Embryonic facial prominence (tissue), 1 donor: Measurements from ENCODE around the gene PREX1.
"Not testable (repeated sequence)": the region's sequence is repeated elsewhere in the genome, so short reads cannot be mapped to it uniquely, and the experiment has no call there.

ENCODE experiments used
- DNase-seq: peaks from one replicate; pipeline ENCODE4 v3.0.0-alpha.2; 2016; ENCODE audit errors: extremely low spot score

The PREX1 gene

DNA sequence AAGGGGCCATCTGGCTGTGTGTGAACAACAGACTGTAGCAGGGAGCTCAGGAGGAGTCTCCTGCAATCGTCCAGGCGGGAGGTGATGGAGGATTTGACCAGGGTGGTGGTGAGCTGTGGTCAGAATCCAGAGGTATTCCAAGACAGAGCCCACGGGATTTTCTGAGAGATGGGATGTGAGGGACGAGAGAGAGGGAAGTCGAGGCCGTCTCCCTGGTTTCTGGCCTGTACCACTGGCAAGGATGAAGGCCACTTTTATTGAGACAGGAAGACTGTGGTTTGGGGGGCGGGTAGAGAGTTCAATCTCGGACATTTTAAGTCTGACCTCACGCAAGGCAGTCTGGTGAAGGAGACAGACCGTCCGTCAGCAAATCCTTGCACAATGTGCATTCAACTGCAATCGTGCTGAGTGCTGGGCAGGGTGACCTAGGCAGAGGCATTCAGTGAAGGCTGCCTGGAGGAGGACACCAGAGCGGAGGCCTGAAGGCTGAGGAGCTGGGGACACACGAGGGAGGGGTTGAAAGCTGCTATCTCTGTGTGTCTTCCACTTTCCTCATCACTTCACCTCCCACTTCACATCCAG lies 53.9 kb downstream of the PREX1 start:
- no peak for DNase-seq

DNA sequence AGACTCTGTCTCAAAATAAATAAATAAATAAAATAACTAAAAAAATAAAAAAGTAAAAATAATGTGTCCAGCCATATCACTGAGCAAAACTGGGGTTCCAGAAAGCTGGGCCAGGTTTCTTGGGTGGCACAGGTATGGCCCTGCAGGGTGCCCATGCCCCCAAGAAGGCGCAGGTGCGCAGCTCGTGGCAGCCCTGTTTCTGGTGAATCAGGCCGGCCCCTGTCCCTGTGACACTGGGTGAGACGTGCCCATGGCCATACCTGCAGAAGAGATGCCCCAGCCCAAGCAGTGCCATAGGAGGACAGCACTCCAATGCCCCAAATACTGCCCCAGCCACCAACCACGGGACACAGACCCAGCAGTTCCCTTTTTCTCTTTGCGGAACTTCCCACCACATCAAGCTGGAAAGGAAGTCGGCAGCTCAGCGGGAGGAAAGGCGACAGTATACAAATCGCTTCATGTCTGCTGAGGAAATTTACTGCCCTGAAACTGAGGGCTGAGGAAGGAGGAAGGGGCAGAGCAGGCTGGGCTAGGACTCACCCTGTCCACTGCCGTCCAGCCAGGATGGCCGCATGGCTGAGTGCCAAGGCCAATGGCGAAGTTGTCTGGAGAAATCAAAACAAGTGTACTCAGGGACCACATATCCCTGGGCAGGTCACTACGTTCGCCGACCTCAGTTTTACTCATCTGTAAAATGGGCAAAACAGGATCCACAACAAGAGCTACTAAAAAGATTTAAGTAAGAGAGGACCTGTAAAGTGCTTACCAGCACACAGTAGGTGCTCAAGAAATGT lies 55.4 kb downstream of the PREX1 start:
- DNase-seq, result no peak

DNA sequence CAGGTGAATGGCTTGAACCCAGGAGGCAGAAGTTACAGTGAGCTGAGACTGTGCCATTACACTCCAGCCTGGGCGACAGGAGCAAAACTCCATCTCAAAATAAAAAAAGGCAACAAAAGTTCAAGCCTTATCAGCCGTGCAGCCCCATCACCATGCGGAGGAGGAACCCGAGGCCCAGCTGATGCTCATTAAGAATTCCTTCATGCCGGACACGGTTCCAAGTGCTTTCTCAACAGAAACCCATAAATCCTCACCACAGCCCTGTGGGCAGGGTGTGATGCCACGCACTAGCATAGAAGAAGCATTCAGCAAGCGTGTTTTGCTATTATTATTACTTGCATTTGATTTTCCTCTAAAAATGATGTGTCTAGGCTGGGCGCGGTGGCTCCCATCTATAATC lies 56.3 kb downstream of the PREX1 start:
- no peak for DNase-seq

DNA sequence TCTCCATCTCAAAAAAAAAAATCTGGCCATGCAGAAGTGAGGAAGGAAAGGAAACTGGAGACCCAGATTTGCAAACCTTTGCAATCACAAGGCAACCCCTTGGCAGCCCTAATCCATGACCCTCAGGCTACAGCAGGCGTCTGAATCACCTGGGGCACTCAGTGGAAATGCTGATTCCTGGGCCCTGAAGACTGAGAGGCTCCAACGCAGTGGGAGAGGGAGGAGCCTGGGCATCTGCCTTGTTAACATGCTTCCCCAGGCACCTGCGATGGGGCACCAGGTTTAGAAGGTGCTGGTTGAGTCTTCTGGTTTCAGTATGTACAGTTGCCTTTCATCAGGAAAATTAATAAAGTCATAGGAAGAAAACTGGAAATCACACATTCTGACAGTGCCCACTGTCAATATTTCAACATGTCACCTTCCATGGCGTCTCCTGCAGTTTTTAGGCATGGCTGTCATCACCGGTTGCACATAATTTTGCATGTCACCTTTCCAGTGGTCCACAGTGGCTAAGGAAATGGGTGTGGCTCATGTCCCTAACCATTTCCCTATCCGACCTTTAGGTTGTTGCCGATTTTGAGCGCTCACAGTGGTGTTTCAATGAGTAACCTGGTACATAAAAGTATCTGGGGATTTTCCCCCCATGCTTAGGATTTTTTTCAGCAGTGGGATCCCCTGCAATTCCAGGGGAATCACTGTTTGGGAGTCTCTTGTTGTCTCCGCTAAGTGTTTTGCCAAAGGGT lies 56.9 kb downstream of the PREX1 start:
- DNase-seq, result no peak

DNA sequence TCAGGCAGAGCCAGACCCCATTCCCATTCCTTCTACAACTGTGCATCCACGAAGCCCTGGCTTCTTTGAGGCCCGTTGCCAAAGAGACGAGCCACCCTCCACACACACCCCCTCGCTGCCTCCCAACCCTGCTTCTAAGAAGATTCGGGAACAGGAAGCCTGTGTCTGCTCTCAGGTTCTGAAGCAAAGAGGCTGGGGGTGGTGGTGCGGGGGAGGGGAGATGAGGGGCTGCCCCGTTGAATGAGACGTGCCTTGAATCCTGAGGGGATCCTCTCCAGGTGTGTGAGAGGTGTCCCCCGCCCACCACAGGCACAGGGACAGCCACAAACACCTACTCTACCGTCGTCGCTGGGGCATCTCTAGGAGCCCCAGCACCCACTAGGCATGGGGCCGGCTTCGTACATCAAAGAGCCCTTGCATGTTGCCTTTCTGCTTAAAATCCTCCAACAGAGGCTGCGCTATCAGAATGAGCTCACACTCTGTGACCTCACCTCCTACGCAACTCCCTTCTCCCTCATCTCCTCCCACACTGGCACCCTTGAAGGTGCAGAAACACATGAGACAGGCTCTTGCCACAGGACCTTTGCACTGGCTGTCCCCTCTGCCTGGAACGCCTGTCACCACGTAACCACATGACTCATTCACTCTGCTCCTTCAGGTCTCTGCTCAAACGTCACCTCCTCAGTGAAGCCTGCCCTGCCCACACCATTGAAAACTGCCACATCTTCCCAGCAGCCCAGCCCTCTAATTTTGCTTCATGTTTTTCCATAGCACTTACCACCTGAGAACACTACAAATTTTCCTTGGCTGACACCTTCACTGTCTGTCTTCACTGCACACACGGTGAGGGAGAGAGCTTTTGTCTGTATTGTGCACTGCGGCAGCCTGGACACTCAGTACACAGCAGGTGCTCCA lies 58.5 kb downstream of the PREX1 start:
- no peak for DNase-seq

DNA sequence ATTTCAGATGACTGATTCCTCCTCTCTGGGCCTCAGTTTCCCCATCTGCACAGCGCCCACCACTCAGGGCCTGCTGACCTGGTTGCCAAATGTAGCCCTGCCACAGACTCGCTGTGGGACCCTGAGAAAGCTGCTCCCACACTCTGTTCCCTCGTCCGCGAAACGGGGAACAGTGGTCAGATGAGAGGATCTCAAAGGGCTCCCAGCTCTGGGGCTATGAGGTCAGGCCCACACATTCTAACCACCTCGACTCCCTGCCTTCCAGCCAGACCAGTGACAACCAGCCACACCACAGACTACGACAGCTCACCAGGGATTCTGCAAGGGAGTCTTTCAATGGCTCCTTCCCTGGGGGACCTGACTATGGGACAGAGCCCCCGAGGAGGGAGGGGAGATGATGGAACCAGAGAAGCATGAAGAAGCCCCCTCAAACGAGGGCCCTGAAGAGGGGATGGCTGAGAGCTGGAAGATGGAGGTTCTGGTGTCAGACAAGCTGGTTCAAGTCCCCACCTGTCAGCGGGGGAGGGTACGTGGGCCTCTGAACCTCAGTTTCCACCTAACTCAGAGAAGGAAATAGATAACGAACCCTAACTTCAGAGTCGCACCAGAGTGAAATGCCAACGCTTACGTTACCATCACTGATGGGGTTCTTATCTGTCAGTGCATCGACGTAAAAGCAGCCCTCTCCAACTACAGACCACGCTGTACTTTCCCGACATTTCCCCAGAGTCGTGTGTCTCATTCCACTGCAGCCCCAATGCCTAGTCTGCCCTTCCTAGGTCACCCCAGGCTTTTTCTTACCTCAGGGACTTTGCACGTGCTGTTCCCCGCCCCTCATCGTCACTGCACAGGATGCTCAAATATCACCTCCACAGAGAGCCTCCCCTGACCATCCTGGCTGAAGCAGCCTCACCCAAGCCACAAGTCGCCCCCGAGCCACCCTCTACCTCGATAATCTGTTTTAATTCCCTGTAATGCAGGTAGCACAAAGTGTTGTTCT lies 60.5 kb downstream of the PREX1 start:
- DNase-seq, result no peak

DNA sequence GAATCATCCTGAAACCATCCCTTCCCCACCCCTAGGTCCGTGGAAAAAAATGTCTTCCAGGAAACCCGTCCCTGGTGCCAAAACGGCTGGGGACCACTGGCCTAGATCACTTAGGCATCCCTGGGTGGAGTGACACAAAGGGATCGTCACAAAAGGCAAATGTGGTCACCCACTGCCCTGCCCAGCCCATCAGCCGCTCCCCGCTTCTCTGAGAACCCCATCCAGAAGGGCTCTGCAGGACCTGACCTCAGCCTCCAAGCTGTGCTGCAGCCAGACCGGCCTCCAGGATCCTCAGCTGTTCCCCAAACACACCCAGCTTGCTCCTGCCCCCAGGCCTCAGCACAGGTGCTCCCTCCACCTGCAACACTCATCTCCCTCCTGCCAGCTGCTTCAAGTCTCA lies 61.6 kb downstream of the PREX1 start:
- DNase-seq, result no peak

DNA sequence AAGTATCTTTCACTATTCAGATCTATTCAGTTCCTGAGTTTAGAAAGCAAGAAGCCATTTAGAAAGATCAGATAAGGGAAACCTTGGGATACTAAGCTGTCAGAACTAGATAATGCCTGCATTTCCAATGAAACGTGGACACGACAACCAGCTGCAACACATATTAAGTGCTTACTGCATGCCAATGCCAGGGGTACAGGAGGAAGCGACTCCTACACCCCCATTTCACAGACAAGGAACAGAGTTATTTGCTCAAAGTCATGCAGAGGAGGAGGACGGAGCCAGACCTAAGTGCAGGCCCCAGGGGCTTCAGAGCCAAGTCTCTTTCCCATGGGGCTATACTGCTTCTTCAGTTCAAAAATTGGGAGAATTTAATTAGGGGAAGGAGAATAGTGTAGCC lies 62.4 kb downstream of the PREX1 start:
- DNase-seq, result no peak

DNA sequence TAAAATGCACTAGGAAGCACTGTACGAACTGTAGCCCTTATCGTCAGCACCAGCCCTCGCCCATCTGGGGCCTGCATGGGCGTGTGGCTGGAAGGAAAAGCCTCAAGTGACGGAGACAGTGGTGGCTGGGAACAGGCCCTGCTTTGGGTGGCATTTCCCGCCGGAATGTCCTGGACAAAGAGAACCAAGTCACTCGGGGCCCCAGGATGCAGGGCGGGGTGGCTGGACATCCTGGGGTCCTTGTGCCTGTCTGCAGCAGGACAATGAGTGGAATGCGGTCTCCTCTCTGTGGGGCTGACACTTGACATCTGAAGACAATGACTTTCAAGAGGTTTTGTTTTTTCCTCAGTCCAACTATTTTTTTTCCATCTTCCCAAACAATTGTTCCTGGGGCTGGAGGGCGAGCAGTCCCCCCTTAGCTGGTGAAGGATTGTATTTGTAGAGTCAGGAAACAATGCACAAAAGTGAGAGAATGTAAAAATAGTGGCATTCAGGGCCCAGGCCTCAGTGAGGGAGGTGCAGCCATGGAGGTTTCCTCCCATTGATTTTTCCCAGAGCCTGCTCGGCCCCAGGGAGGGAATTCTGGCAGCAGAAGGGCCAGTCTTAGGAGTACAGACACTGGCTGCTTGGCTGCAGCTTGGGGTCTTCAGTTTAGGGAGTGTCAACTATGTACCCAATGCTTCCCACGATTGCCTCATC lies 64.4 kb downstream of the PREX1 start:
- DNase-seq, result no peak

DNA sequence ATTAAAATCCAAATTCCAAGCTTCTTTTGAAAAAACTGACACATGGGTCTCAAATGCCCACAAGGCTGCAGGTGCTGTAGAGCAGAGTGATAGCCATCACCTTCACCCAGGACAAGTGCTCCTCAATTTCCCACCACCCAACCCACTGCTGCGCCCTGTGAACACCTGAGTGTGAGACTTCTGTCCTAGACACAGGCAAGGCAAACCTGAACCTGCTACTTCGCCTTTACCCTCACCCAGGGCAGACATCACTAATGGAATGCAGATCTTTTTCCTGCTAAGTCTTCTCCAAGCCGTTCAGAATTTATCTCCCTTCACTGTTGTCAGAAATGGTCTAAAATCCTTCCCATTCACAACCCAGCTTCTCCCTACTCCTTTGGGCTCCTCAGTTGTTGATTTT lies 65.9 kb downstream of the PREX1 start:
- DNase-seq, result no peak

DNA sequence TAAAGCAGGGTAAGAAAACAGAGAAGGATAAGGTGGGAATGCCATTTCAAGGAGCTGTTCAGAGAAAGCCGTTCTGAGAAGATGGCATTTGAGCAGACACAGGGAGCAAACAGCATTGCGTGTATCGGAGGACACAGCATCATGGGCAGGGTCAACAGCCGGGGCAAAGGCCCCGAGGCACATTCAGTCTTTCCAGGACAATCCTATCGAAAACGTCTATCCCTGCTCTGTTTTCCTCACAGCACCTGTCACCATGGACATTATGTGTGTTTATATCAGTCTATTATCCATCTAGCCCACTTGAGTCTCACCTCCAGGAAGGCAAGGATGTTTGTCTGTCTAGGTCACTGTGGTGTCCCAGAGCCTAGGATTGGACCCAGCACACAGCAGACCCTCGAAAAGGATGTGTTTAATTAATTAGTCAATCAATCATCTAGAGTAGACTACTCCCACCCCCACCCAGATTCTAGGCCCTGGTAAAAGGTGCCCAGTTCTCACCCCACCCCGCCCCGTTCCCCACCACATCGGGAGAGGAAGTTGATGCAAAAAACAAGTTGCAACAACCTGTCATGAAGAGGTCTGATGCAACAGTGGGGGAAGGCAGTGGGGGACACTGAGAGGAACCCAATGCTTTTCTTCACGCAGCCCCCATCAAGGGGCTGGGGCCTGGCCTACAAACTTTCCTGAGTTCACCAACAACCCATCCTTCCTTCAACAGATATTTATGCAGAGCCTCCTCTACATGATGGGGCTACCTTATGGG lies 66.6 kb downstream of the PREX1 start:
- DNase-seq, result no peak

DNA sequence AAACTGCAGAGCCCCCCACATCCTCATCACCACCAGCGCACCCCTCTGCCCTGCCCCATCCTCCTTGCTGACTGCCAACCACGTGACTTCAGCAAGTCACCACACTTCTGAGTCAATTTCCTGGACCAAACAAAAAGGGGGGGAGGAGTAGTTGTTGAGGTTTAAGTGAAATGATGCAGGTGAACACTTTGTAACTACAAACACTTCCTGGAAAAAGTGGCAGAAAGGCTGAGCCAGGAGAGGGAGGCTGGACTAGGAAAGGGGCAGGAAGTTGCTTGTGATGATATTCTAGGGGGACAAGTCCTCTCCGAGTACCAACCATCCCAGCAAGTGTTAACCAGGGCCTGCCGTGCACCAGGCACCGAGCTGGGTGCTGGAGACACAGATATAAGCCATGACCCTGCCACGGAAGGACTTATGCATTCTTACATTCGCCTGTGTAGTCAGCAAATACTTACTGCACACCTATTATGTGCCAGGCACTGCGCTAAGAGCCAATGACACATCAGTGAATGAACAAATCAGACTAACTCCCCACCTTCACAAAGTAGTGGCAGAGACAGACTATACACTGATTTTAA lies 67.3 kb downstream of the PREX1 start:
- no peak for DNase-seq

DNA sequence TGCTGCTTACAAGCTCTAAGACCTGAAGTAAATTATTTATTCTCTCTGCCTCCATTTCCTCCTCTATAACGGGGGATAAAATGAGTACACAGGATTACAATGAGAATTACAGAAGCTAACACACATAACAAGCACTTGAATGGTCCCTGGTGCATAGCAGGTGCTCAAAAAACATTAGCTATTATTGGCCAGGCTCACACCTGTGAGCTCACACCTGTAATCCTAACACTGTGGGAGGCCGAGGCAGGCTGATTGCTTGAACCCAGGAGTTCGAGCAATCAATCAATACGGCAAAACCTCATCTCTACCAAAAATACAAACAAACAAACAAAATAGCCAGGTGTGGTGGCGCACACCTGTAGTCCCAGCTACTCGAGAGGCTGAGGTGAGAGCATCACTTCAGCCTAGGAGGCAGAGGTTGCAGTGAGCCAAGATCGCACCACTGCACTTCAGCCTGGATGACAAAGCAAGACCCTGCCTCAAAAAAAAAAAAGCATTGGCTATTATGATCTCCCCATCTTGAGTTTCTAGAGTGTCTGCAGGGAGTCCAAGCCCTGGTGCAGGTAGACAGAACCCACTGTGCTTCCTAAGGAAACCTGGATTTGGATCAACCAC lies 68.1 kb downstream of the PREX1 start:
- no peak for DNase-seq

DNA sequence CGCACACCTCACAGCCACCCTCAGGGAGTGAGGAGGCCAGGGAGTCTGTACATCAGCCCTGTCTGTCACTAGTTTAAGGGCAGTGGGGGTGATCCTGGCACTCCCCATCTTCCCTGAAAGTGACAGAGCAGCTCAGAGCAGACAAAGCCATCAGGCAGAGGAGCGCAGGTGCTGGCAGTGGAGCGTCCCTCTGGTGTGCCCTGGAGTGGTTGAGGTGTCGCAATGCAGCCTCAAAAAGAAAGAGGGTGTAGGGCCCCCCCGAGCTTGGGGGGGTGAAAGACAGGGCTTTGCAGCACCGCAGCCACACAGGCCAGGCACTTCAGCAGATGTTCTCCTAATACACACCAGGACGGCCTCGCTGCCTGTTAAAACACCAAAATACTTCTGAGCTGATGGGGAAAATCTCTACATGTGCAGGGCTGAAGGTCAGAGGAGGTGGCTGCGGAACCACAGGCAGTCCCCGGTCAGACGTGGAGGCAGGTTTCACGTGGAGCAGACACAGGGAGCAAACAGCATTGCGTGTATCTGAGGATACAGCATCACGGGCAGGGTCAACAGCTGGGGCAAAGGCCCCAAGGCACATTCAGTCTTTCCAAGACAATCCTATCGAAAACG lies 69.5 kb downstream of the PREX1 start:
- no peak for DNase-seq

DNA sequence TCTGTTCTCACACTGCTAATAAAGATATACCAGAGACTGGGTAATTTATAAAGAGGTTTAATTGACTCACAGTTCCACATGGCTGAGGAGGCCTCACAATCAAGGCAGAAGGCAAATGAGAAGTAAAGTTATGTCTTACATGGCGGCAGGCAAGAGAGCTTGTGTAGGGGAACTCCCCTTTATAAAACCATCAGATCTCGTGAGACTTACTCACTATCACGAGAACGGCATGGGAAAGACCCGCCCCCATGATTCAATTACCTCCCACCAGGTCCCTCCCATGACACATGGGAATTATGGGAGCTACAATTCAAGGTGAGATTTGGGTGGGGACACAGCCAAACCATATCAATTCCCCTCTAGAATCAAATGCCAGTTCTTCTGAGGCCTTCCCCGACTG lies 71.0 kb downstream of the PREX1 start:
- not testable (repeated sequence) for DNase-seq

DNA sequence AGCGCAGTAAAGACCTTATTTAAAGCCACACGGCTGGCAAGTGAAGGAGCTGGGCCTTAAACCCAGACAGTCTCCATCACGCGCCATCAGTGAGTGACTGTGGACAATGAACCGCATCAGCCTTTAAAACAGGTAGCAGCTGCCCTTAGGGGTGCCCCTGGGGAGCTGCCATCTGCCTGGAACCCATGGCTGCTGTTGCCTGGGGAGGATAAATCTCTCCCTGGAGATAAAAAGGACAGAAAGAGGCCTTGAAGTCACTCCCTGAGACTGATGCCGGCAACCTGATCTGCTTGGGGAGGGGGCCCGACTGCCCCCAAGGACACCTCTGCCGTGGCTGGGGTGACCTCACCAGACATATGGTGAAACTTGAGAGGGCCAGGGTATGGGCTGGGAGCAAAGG lies 73.5 kb downstream of the PREX1 start:
- DNase-seq, result no peak

DNA sequence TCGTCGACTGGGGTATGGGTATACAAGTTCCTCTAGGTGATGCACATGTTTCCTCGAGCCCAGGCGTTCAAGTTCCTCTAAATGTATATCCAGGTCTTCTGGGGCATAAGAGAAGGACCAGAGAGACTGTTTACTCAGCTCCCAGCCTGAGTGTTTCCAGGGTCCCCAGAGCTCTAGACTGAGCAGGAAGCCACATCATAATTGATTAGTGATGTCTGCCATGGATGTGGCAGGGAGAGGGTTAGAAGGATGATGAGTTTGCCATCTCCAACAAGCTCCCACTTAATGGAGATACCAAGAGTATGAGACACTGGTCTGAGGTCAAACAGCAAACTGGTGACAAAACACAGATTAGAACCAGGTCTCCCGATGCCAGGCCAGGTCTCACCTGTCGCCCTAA lies 74.8 kb downstream of the PREX1 start:
- no peak for DNase-seq

DNA sequence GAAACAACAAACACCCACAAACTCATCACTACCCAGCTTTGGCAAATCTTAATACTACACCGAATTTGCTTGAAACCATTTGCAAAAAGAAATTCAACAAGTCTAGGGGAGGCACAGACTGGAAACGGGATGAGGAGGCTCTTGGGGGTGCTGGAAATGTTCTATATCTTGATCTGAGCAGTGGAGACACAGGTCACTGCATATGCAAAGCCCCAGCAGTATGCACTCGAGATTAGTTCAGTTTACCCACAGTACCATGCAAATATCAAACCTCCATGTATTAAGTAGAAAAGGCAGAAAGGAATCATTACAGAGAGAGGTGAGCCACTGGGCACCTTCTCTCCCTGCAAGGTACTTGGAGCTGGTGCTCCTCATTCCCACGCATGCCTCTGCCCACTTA lies 75.9 kb downstream of the PREX1 start:
- no peak for DNase-seq
